CD4-positive, alpha-beta T cell (primary cell): ENCODE data around the gene LRRC10. TPM values are rescaled to one million over a fixed set of nuclear protein-coding genes. Genes with fewer than 3 reads are reported as not detected.

ENCODE experiments used
- ATAC-seq: fragments of 200-7000 bp; cut with Tn5 transposase; one replicate; pipeline ENCODE4 v1.10.0; 2022; ENCODE audit warnings: mild to moderate bottlenecking; ENCODE audit not compliant: poor library complexity
- CTCF ChIA-PET: fragments of 350-600 bp; sonication (Branson Sonifier 250); formaldehyde crosslinking; loops from one replicate; lab custom pipeline; 2021; ENCODE audit warnings: antibody characterized with exemption, inconsistent platforms; lab: Charles Lee
- POLR2A ChIA-PET: fragments of 350-600 bp; sonication (Branson Sonifier 250); formaldehyde crosslinking; loops from one replicate; lab custom pipeline; 2021; ENCODE audit warnings: antibody characterized with exemption, inconsistent platforms; lab: Charles Lee
- DNase-seq, 14 experiments: peaks; one replicate each; pipeline ENCODE4 v3.0.0-alpha.2; 2013 to 2020; ENCODE audit warnings: mixed read lengths in 2 of 14
- H3K27ac ChIP-seq, 2 donors: one replicate each; pipeline versions ENCODE4 v1.5.1 to v1.7.0; 2013; ENCODE audit warnings: low read length in 2 of 2, low read depth in 1 of 2, mild to moderate bottlenecking in 1 of 2
- H3K27me3 ChIP-seq, 2 experiments: 1 replicate in 1 of 2; 2 replicates in 1 of 2; pipeline versions ENCODE4 v1.6.1 to v1.7.0; 2013; ENCODE audit warnings: low read length in 2 of 2, control low read depth in 1 of 2, mild to moderate bottlenecking in 1 of 2, moderate library complexity in 1 of 2; ENCODE audit not compliant: insufficient read depth in 2 of 2, control insufficient read depth in 1 of 2
- H3K36me3 ChIP-seq: one replicate; pipeline ENCODE4 v1.6.1; 2013; ENCODE audit warnings: low read length, control low read depth; ENCODE audit not compliant: insufficient read depth
- H3K4me1 ChIP-seq: one replicate; pipeline ENCODE4 v1.6.1; 2013; ENCODE audit warnings: low read length, control low read depth; ENCODE audit not compliant: insufficient read depth
- H3K4me3 ChIP-seq: one replicate; pipeline ENCODE4 v1.5.1; 2013; ENCODE audit warnings: mild to moderate bottlenecking, low read length, moderate library complexity
- H3K9me3 ChIP-seq, 2 experiments: 1 replicate in 1 of 2; 2 replicates in 1 of 2; pipeline versions ENCODE4 v1.6.1 to v1.7.0; 2013; ENCODE audit warnings: low read length in 2 of 2, mild to moderate bottlenecking in 2 of 2, control low read depth in 1 of 2, moderate library complexity in 1 of 2; ENCODE audit not compliant: control insufficient read depth in 1 of 2, insufficient read depth in 1 of 2
- H3K27ac Mint-ChIP-seq: one replicate; pipeline ENCODE4 v1.8.0; 2020; ENCODE audit warnings: mixed read lengths
- H3K27me3 Mint-ChIP-seq: one replicate; pipeline ENCODE4 v1.8.0; 2021; ENCODE audit warnings: mixed read lengths
- H3K36me3 Mint-ChIP-seq: one replicate; pipeline ENCODE4 v1.8.0; 2021; ENCODE audit warnings: low read depth, mixed read lengths
- H3K4me1 Mint-ChIP-seq: one replicate; pipeline ENCODE4 v1.8.0; 2021; ENCODE audit warnings: low read depth, mixed read lengths
- H3K4me3 Mint-ChIP-seq: one replicate; pipeline ENCODE4 v1.8.0; 2020; ENCODE audit warnings: mild to moderate bottlenecking, mixed read lengths
- H3K9me3 Mint-ChIP-seq: one replicate; pipeline ENCODE4 v1.8.0; 2020; ENCODE audit warnings: mixed read lengths
- CTCF ChIP-seq: fragments of 200-600 bp; IDR thresholded peaks from one replicate; pipeline ENCODE4 v1.8.0; 2022; ENCODE audit warnings: antibody characterized with exemption, mild to moderate bottlenecking
- intact Hi-C, 2 experiments: fragments of 100-400 bp; cut with DNase I in 1 of 2; cut with micrococcal nuclease in 1 of 2; formaldehyde crosslinking; loops; one replicate each; pipeline versions ENCODE4 v1.15.1 to v1.9.0; 2023 to 2025; cut with DNase I, micrococcal nuclease
- total RNA-seq, 174 experiments: library from RNA in 2 of 174; stranded (reverse) in 2 of 174; gene quantifications; one replicate each; pipeline ENCODE4 v1.2.3 and lab custom pipeline; 2021 to 2026

Gene LRRC10
- total RNA-seq, 2 experiments from 2014 or later = not detected

- H3K27ac ChIP-seq = no peak overlapping the region
- no peak overlapping the region for H3K27ac Mint-ChIP-seq
- DNase-seq (no peak), ATAC-seq (no peak)
- POLR2A ChIA-PET = no interaction called here
- CTCF ChIA-PET = no interaction called here
- H3K9me3 Mint-ChIP-seq = no peaks in the 10 kb centered on the region
- no peaks in the 10 kb centered on the region for H3K4me1 ChIP-seq
- no peaks in the 10 kb centered on the region for H3K4me1 Mint-ChIP-seq
- no peaks in the 10 kb centered on the region for H3K27me3 ChIP-seq
- intact Hi-C loops = no loop called here
- H3K36me3 ChIP-seq = no peaks in the 10 kb centered on the region
- peaks cover 31% of the 10 kb centered on the region for H3K27me3 Mint-ChIP-seq
- no peak overlapping the region for H3K4me3 ChIP-seq
- no peaks in the 10 kb centered on the region for H3K9me3 ChIP-seq
- H3K36me3 Mint-ChIP-seq = no peaks in the 10 kb centered on the region
- TF ChIP-seq CTCF = no peak
- H3K4me3 Mint-ChIP-seq = no peak overlapping the region
Observed at GRCh38 chr12:69620077-69620476, 9.4 kb upstream of the LRRC10 start.

GRCh38 chr12:69619050-69619449 is 8.3 kb upstream of the LRRC10 start:
- no peak for ATAC-seq
- H3K27ac Mint-ChIP-seq = no peak overlapping the region
- H3K36me3 ChIP-seq = no peaks in the 10 kb centered on the region
- peaks cover 28% of the 10 kb centered on the region for H3K27me3 Mint-ChIP-seq
- H3K27me3 ChIP-seq = no peaks in the 10 kb centered on the region
- no peaks in the 10 kb centered on the region for H3K36me3 Mint-ChIP-seq
- DNase-seq = no peak
- no peak overlapping the region for H3K4me3 Mint-ChIP-seq
- no peaks in the 10 kb centered on the region for H3K9me3 Mint-ChIP-seq
- POLR2A ChIA-PET = no interaction called here
- no peaks in the 10 kb centered on the region for H3K4me1 ChIP-seq
- intact Hi-C loops = no loop called here
- CTCF ChIA-PET = no interaction called here
- TF ChIP-seq CTCF = no peak
- no peaks in the 10 kb centered on the region for H3K4me1 Mint-ChIP-seq
- H3K9me3 ChIP-seq = no peaks in the 10 kb centered on the region
- no peak overlapping the region for H3K4me3 ChIP-seq
- no peak overlapping the region for H3K27ac ChIP-seq

GRCh38 chr12:69616025-69616424 is 5.3 kb upstream of the LRRC10 start:
- H3K4me3 Mint-ChIP-seq = no peak overlapping the region
- H3K36me3 Mint-ChIP-seq = no peaks in the 10 kb centered on the region
- H3K4me1 Mint-ChIP-seq = no peaks in the 10 kb centered on the region
- peaks cover 18% of the 10 kb centered on the region for H3K27me3 Mint-ChIP-seq
- no peak for TF ChIP-seq CTCF
- ChIA-PET POLR2A (no interaction called here), CTCF (no interaction called here)
- Histone ChIP-seq H3K4me3 (no peak overlapping the region), H3K4me1 (no peaks in the 10 kb centered on the region), H3K27ac (no peak overlapping the region), H3K36me3 (no peaks in the 10 kb centered on the region), H3K9me3 (no peaks in the 10 kb centered on the region), H3K27me3 (no peaks in the 10 kb centered on the region)
- intact Hi-C loops = no loop called here
- no peaks in the 10 kb centered on the region for H3K9me3 Mint-ChIP-seq
- H3K27ac Mint-ChIP-seq = no peak overlapping the region
- ATAC-seq = no peak
- no peak for DNase-seq
